Neutrophil (primary cell): Measurements from ENCODE around the gene RHOH.
A peak's percentile ranks its signal among the peaks of the same experiment; 100 is the strongest.

Experiments used
- H3K27ac ChIP-seq: fragments of 200-600 bp; sonication (generic); 2 replicates; pipeline ENCODE4 v1.5.1; 2016; ENCODE audit warnings: mild to moderate bottlenecking, moderate library complexity
- H3K27me3 ChIP-seq: fragments of 200-600 bp; sonication (generic); 2 replicates; pipeline ENCODE4 v1.6.0; 2016; ENCODE audit warnings: mild to moderate bottlenecking
- H3K36me3 ChIP-seq: fragments of 200-600 bp; sonication (generic); 2 replicates; pipeline ENCODE4 v1.5.1; 2017
- H3K4me1 ChIP-seq, 2 experiments: fragments of 200-600 bp in 1 of 2; sonication (generic) in 1 of 2; 1 replicate in 1 of 2; 2 replicates in 1 of 2; pipeline versions ENCODE4 v1.5.1 to v1.6.1; 2013 to 2016; ENCODE audit warnings: low read depth in 1 of 2, low read length in 1 of 2, mild to moderate bottlenecking in 1 of 2, moderate library complexity in 1 of 2; ENCODE audit not compliant: control insufficient read depth in 1 of 2, insufficient read depth in 1 of 2
- H3K4me3 ChIP-seq, 2 experiments: fragments of 200-600 bp in 1 of 2; sonication (generic) in 1 of 2; 1 replicate in 1 of 2; 2 replicates in 1 of 2; pipeline ENCODE4 v1.5.1; 2013 to 2016; ENCODE audit warnings: low read depth in 1 of 2, low read length in 1 of 2, mild to moderate bottlenecking in 1 of 2, moderate library complexity in 1 of 2
- H3K9me3 ChIP-seq: fragments of 200-600 bp; sonication (generic); 2 replicates; pipeline ENCODE4 v1.5.1; 2016
- TF ChIP-seq, protein P1 (sequence below): fragments of 200-600 bp; sonication (generic); IDR thresholded peaks from 2 replicates; pipeline ENCODE4 v1.5.1; 2016; ENCODE audit warnings: antibody characterized with exemption

RHOH gene

DNA sequence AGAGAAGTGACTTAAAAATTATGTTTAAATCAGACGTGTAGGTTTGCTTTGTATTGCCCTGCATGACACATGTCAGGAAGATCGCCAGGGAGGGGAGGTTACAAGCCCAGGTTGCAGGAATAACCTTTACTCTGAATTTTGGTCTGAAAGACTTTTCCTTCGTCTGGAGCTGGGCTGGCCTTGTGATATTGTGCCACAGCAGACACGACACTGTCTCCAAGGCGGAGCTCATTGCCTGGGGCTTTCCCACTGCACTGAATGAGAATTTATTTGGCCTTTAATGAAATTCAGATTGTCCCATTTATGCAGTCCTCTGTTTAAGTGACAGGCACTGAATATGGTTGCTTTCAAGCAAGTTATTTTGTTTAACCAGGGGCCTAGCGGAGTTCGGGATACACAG is 45.1 kb downstream of the RHOH start:
- peak overlapping the region in 1 of 2 experiments; percentile 19 for H3K4me3 ChIP-seq
- peak overlapping the region; percentile 95 for H3K27ac ChIP-seq
- TF ChIP-seq, protein P1, sequence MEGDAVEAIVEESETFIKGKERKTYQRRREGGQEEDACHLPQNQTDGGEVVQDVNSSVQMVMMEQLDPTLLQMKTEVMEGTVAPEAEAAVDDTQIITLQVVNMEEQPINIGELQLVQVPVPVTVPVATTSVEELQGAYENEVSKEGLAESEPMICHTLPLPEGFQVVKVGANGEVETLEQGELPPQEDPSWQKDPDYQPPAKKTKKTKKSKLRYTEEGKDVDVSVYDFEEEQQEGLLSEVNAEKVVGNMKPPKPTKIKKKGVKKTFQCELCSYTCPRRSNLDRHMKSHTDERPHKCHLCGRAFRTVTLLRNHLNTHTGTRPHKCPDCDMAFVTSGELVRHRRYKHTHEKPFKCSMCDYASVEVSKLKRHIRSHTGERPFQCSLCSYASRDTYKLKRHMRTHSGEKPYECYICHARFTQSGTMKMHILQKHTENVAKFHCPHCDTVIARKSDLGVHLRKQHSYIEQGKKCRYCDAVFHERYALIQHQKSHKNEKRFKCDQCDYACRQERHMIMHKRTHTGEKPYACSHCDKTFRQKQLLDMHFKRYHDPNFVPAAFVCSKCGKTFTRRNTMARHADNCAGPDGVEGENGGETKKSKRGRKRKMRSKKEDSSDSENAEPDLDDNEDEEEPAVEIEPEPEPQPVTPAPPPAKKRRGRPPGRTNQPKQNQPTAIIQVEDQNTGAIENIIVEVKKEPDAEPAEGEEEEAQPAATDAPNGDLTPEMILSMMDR: no peak
- H3K27me3 ChIP-seq: no peaks in the 10 kb centered on the region
- H3K9me3 ChIP-seq: no peaks in the 10 kb centered on the region
- no peaks in the 10 kb centered on the region for H3K36me3 ChIP-seq
- H3K4me1 ChIP-seq: peaks cover 59 to 60% of the 10 kb centered on the region in 2 experiments

DNA sequence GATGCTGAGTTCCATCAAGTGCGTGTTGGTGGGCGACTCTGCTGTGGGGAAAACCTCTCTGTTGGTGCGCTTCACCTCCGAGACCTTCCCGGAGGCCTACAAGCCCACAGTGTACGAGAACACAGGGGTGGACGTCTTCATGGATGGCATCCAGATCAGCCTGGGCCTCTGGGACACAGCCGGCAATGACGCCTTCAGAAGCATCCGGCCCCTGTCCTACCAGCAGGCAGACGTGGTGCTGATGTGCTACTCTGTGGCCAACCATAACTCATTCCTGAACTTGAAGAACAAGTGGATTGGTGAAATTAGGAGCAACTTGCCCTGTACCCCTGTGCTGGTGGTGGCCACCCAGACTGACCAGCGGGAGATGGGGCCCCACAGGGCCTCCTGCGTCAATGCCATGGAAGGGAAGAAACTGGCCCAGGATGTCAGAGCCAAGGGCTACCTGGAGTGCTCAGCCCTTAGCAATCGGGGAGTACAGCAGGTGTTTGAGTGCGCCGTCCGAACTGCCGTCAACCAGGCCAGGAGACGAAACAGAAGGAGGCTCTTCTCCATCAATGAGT is 46.6 kb downstream of the RHOH start:
- TF ChIP-seq, protein P1: no peak
- Histone ChIP-seq H3K4me1 (peaks cover 45 to 49% of the 10 kb centered on the region in 2 experiments), H3K9me3 (no peaks in the 10 kb centered on the region), H3K36me3 (no peaks in the 10 kb centered on the region), H3K4me3 (peak overlapping the region; percentile 19 to 44), H3K27ac (peak overlapping the region; percentile 95), H3K27me3 (no peaks in the 10 kb centered on the region)

DNA sequence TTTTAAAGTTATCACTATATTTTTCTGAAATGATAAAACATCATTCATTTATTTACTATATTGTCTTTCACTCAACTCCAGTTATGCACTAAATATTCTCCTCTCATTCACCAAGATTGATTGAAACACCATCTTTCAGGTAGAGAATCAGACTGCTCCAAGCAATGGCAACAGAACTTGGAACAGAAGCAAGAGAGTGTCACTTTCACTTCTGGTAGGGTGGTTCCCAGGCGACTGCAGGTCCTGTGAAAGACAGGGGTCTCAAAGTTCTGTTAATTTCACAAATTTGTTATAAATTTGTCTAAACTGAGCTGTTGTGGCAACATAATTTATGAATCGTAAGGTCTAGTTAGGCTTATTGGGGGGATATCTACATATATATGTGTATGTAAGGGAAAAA is 47.8 kb downstream of the RHOH start:
- Histone ChIP-seq H3K4me1 (peaks cover 34 to 40% of the 10 kb centered on the region in 2 experiments), H3K36me3 (no peaks in the 10 kb centered on the region), H3K27me3 (no peaks in the 10 kb centered on the region), H3K27ac (no peak overlapping the region), H3K4me3 (no peak overlapping the region), H3K9me3 (no peaks in the 10 kb centered on the region)
- TF ChIP-seq, protein P1: no peak

DNA sequence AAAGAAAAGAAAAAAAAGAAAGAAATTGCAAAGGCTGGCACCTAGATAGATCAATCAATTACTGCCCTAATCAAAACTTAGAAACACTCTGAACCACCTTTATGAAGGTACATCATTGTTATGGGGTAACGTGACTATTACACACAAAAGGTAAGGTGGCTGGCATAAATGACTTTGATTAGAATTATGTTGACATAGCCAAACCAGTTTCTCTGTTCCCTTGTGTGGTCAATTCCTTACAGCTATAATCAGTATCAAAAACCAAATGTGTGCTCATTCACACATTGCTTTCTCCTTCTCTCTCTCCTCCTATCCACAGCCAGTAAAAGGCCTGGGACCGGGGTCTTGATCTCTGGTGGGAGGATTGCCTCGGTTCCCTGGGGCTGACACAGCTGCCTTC is 48.7 kb downstream of the RHOH start:
- H3K36me3 ChIP-seq: no peaks in the 10 kb centered on the region
- no peak overlapping the region for H3K4me3 ChIP-seq
- H3K4me1 ChIP-seq: peaks cover 29 to 32% of the 10 kb centered on the region in 2 experiments
- no peak overlapping the region for H3K27ac ChIP-seq
- no peaks in the 10 kb centered on the region for H3K27me3 ChIP-seq
- H3K9me3 ChIP-seq: no peaks in the 10 kb centered on the region
- TF ChIP-seq, protein P1: no peak

DNA sequence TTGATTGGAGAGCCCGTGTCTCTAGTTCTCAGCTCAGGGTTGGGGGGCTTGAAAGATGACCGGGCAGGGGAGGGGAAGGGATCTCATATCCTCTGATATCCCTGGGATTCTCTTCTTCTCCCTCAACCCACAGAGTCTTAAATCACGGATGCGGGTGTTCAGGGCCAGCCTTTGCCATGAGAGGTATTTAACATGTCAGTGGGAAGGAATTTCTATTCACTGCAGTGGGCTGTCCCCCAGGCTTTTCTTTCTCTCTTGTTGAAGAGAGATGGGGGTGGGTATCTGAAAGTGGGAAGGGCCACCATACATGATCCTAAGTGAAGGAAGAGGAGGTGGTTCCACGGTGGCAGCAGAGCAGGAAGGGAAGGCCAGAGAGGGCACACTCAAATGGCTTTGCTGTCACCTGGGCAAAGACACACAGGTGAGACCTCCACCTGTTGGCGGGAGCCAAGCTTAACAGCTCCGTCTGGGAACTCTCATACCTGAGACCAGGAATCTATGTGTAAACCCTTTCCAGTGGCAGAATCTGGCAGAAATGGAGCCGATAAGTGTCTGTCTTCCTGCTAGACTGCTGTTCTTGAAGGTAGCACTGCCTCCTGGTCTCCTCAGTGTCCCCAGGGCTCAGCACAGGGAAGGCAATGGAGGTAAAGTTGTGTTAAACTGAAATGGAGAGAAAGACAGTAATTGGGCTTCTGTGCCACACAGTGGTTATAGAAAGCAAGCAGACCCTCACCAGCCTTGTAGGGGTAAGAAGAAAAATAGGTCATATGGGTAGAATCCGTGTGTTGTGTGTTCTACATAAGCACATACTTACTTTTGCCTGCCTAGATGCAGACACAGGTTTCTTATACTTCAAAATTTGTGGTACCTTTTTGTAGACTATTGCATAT is 49.4 kb downstream of the RHOH start:
- H3K4me1 ChIP-seq: peaks cover 26 to 29% of the 10 kb centered on the region in 2 experiments

More for the DNA sequence above, 49.4 kb downstream of the RHOH start:
- Histone ChIP-seq H3K27ac (no peak overlapping the region), H3K36me3 (no peaks in the 10 kb centered on the region), H3K4me3 (no peak overlapping the region), H3K9me3 (no peaks in the 10 kb centered on the region), H3K27me3 (no peaks in the 10 kb centered on the region)
- TF ChIP-seq, protein P1: no peak
